Measurements from ENCODE around the gene NMU. TPM values are rescaled to one million over a fixed set of nuclear protein-coding genes. Genes with fewer than 3 reads are reported as not detected.
A peak's percentile ranks its signal among the peaks of the same experiment; 100 is the strongest.
"Not testable (repeated sequence)": the region's sequence is repeated elsewhere in the genome, so short reads cannot be mapped to it uniquely, and the experiment has no call there.

NMU gene
- total RNA-seq (ENCODE audit: low replicate concordance): not detected in 2 replicates

- TF ChIP-seq CTCF (IDR thresholded peaks at IDR 0.05; ENCODE audit: insufficient read depth, low read length): no peak
- no peak for DNase-seq (ENCODE audit: low read depth)
- peak within 1 kb of the TSS; percentile 46 for H3K4me3 ChIP-seq (ENCODE audit: low read depth, low read length)
These were observed at the start of gene NMU for GRCh38 chr4:55635741-55636655. NMU (minus strand) TSS chr4:55636298; CDS start chr4:55636192, 106 bp downstream.

- H3K4me3 ChIP-seq (ENCODE audit: low read depth, low read length): no peak overlapping the region
- no peak for TF ChIP-seq CTCF (IDR thresholded peaks at IDR 0.05; ENCODE audit: insufficient read depth, low read length)
- DNase-seq (ENCODE audit: low read depth): no peak
These were observed 48.2 kb upstream of the NMU start for GRCh38 chr4:55684276-55684675.

GRCh38 chr4:55682797-55683196, 46.7 kb upstream of the NMU start:
- DNase-seq (ENCODE audit: low read depth); H3K4me3 ChIP-seq (ENCODE audit: low read depth, low read length): not testable (repeated sequence)

- H3K4me3 ChIP-seq (ENCODE audit: low read depth, low read length): no peak overlapping the region
- no peak for DNase-seq (ENCODE audit: low read depth)
- TF ChIP-seq CTCF (IDR thresholded peaks at IDR 0.05; ENCODE audit: insufficient read depth, low read length): no peak
These were observed 46.2 kb upstream of the NMU start for GRCh38 chr4:55682295-55682694.

GRCh38 chr4:55681430-55681829, 45.3 kb upstream of the NMU start:
- no peak overlapping the region for H3K4me3 ChIP-seq (ENCODE audit: low read depth, low read length)
- no peak for TF ChIP-seq CTCF (IDR thresholded peaks at IDR 0.05; ENCODE audit: insufficient read depth, low read length)
- DNase-seq (ENCODE audit: low read depth): no peak

- no peak for DNase-seq (ENCODE audit: low read depth)
- H3K4me3 ChIP-seq (ENCODE audit: low read depth, low read length): no peak overlapping the region
- no peak for TF ChIP-seq CTCF (IDR thresholded peaks at IDR 0.05; ENCODE audit: insufficient read depth, low read length)
These were observed 39.2 kb upstream of the NMU start for GRCh38 chr4:55675196-55675793.

- DNase-seq (ENCODE audit: low read depth): no peak
- H3K4me3 ChIP-seq (ENCODE audit: low read depth, low read length): no peak overlapping the region
- no peak for TF ChIP-seq CTCF (IDR thresholded peaks at IDR 0.05; ENCODE audit: insufficient read depth, low read length)
These were observed 37.3 kb upstream of the NMU start for GRCh38 chr4:55673424-55673823.

Measured in fibroblast of the aortic adventitia (primary cell).